Adrenal gland (tissue), 12 donors: Measurements from ENCODE around the gene LPCAT3. TPM values are rescaled to one million over a fixed set of nuclear protein-coding genes. Genes with fewer than 3 reads are reported as not detected.

Source experiments
- DNase-seq, 7 donors: peaks; one replicate each; pipeline ENCODE4 v3.0.0-alpha.2; 2019 to 2020
- H3K27ac ChIP-seq, 5 donors: fragments of 200-600 bp; sonication (generic) in 4 of 5; 1 replicate in 3 of 5; 2 replicates in 2 of 5; pipeline versions ENCODE4 v1.5.1 to v1.8.0; 2016 to 2020; ENCODE audit warnings: mild to moderate bottlenecking in 1 of 5
- H3K27me3 ChIP-seq: fragments of 200-600 bp; 2 replicates; pipeline ENCODE4 v1.8.0; 2021
- H3K36me3 ChIP-seq, 2 donors: fragments of 200-600 bp; replicated peaks in 1 of 2; 1 replicate in 1 of 2; 2 replicates in 1 of 2; pipeline versions ENCODE4 v1.5.1 to v1.8.0; 2018 to 2022
- H3K4me1 ChIP-seq, 2 donors: fragments of 200-600 bp; replicated peaks in 1 of 2; 1 replicate in 1 of 2; 2 replicates in 1 of 2; pipeline versions ENCODE4 v1.5.1 to v1.8.0; 2018 to 2021
- H3K4me3 ChIP-seq, 4 donors: fragments of 200-600 bp; sonication (generic) in 3 of 4; one replicate each; pipeline ENCODE4 v1.5.1; 2016 to 2018
- H3K9me3 ChIP-seq, 3 donors: fragments of 200-600 bp; sonication (generic) in 1 of 3; replicated peaks in 1 of 3; 1 replicate in 2 of 3; 2 replicates in 1 of 3; pipeline versions ENCODE4 v1.5.1 to v1.8.0; 2016 to 2021
- CTCF ChIP-seq, 6 experiments: fragments of 450-650 bp in 4 of 6; fragments of 200-600 bp in 2 of 6; sonication (generic) in 1 of 6; IDR thresholded peaks; 1 replicate in 5 of 6; 2 replicates in 1 of 6; pipeline versions ENCODE4 v1.5.1 to v1.8.0; 2016 to 2021; ENCODE audit warnings: antibody characterized with exemption in 6 of 6, mild to moderate bottlenecking in 2 of 6, moderate library complexity in 1 of 6
- POLR2A ChIP-seq, 2 donors: fragments of 450-650 bp; IDR thresholded peaks; one replicate each; pipeline ENCODE4 v1.6.1; 2017; ENCODE audit warnings: antibody characterized with exemption in 2 of 2, mild to moderate bottlenecking in 2 of 2, moderate library complexity in 1 of 2
- WGBS, 4 donors: extraction: QIAGEN DNeasy Blood & Tissue Kit in 2 of 4; methylation state at CpG; one replicate each; pipeline versions ENCODE4 v1.1.5 to v1.1.7; 2013 to 2017; 5-methylcytosine and 5-hydroxymethylcytosine counted together
- intact Hi-C, 2 donors: fragments of 100-400 bp; cut with DNase I; formaldehyde crosslinking; loops; one replicate each; pipeline versions ENCODE4 v1.14.1 to v1.15.0; 2022 to 2023
- polyA plus RNA-seq, 3 donors: library from polyadenylated mRNA; stranded (reverse); fragments of 200-250 nt in 2 of 3; fragments of 350-450 nt in 1 of 3; fragmentation: Illumina TruSeq in 1 of 3; extraction: RNeasy Lipid Tissue Mini Kit (QIAGEN cat#74804) in 1 of 3; gene quantifications; one replicate each; pipeline ENCODE4 v1.2.3, GENCODE V29; 2013 to 2014
- total RNA-seq, 9 donors: library from RNA; depleted of rRNA in 4 of 9; stranded (reverse); fragments of >200 nt in 4 of 9; fragments of 120-200 nt in 1 of 9; fragmentation: NEBNext Ultra II Directional in 1 of 9; extraction: Animal tissue kit (Norgen Biotek cat#: 25700) in 1 of 9; gene quantifications; one replicate each; pipeline versions ENCODE4 v1.1.0 to v1.2.4, GENCODE V29; 2013 to 2023
- donor health status: healthy with polysubstance abuse.
- donor health status: Bipolar disorder and iron deficiency.
- donor health status: DM: yes; HTN: yes; CAD: no.
- donor health status: DM: no; HTN: no; CAD: no.
- donor health status: DM: no; HTN: no; CAD: no.
- donor health status: DM: yes; HTN: yes; CAD: no.

LPCAT3 gene
- total and polyA plus RNA-seq, 12 donors, result 28.5 to 146 (median 74.0) TPM

GRCh38 chr12:6998715-6999451 lies 19.4 kb downstream of the LPCAT3 start:
- intact Hi-C loops, result no loop called here
- DNase-seq, result peak; percentile 40 to 77 (median 68)
- Histone ChIP-seq H3K4me1 (peaks cover 25 to 27% of the 10 kb centered on the region in 2 donors), H3K36me3 (peaks cover 0 to 6% of the 10 kb centered on the region in 2 donors), H3K4me3 (no peak overlapping the region), H3K9me3 (no peaks in the 10 kb centered on the region), H3K27ac (peak overlapping the region in 3 of 5 donors; percentile 53 to 69 (median 67)), H3K27me3 (no peaks in the 10 kb centered on the region)
- TF ChIP-seq CTCF (IDR thresholded peaks at IDR 0.05) (no peak), POLR2A (IDR thresholded peaks at IDR 0.05) (no peak)

- WGBS, 4 donors, result 15 to 44% (median 34%) methylated on average over 2 of the region's 2 CpGs
- Histone ChIP-seq H3K27me3 (no peaks in the 10 kb centered on the region), H3K4me3 (no peak overlapping the region), H3K27ac (peak overlapping the region in 4 of 5 donors; percentile 31 to 75 (median 49)), H3K9me3 (no peaks in the 10 kb centered on the region), H3K4me1 (peaks cover 25 to 27% of the 10 kb centered on the region in 2 donors), H3K36me3 (peaks cover 0 to 6% of the 10 kb centered on the region in 2 donors)
- TF ChIP-seq POLR2A (IDR thresholded peaks at IDR 0.05) (no peak), CTCF (IDR thresholded peaks at IDR 0.05) (no peak)
- intact Hi-C loops, result no loop called here
- DNase-seq, result peak; percentile 81 to 90 (median 87)
These were observed 22.2 kb downstream of the LPCAT3 start for GRCh38 chr12:6996040-6996441.

- H3K27me3 ChIP-seq, result no peaks in the 10 kb centered on the region
- no peaks in the 10 kb centered on the region for H3K9me3 ChIP-seq
- 89 to 96% (median 93%) methylated on average over 11 of the region's 11 CpGs for WGBS, 4 donors
- H3K4me3 ChIP-seq, result no peak overlapping the region
- peaks cover 4 to 7% of the 10 kb centered on the region in 2 donors for H3K4me1 ChIP-seq
- TF ChIP-seq CTCF (IDR thresholded peaks at IDR 0.05) (no peak), POLR2A (IDR thresholded peaks at IDR 0.05) (no peak)
- H3K36me3 ChIP-seq, result peaks cover 0 to 17% of the 10 kb centered on the region in 2 donors
- intact Hi-C loops, result no loop called here
- no peak overlapping the region for H3K27ac ChIP-seq
- DNase-seq, result no peak
These were observed 30.2 kb downstream of the LPCAT3 start for GRCh38 chr12:6987956-6988553.

GRCh38 chr12:6982532-6982931 lies 35.7 kb downstream of the LPCAT3 start:
- no peak overlapping the region for H3K4me3 ChIP-seq
- WGBS, 4 donors, result 85 to 91% (median 89%) methylated on average over 7 of the region's 7 CpGs
- intact Hi-C loops, result no loop called here
- no peak for DNase-seq
- TF ChIP-seq CTCF (IDR thresholded peaks at IDR 0.05) (no peak), POLR2A (IDR thresholded peaks at IDR 0.05) (no peak)
- peaks cover 0 to 62% of the 10 kb centered on the region in 2 donors for H3K36me3 ChIP-seq
- peaks cover 14 to 15% of the 10 kb centered on the region in 2 donors for H3K4me1 ChIP-seq
- H3K27me3 ChIP-seq, result no peaks in the 10 kb centered on the region
- no peak overlapping the region for H3K27ac ChIP-seq
- no peaks in the 10 kb centered on the region for H3K9me3 ChIP-seq
